B cell (primary cell): Measurements from ENCODE around the gene TMEM221. TPM values are rescaled to one million over a fixed set of nuclear protein-coding genes. Genes with fewer than 3 reads are reported as not detected.

Experiments used
- ATAC-seq: fragments of 200-7000 bp; cut with Tn5 transposase; one replicate; pipeline ENCODE4 v1.10.0; 2021; ENCODE audit warnings: low read depth, mild to moderate bottlenecking, moderate number of reproducible peaks, moderate library complexity
- CTCF ChIA-PET: fragments of 350-600 bp; sonication (Branson Sonifier 250); formaldehyde crosslinking; loops from one replicate; lab custom pipeline; 2021; ENCODE audit warnings: antibody characterized with exemption, inconsistent platforms; lab: Charles Lee
- POLR2A ChIA-PET: fragments of 350-600 bp; sonication (Branson Sonifier 250); formaldehyde crosslinking; loops from one replicate; lab custom pipeline; 2021; ENCODE audit warnings: antibody characterized with exemption; lab: Charles Lee
- DNase-seq: peaks from one replicate; pipeline ENCODE4 v3.0.0; 2013
- H2AFZ ChIP-seq: 2 replicates; pipeline ENCODE4 v1.6.1; 2012; ENCODE audit warnings: mild to moderate bottlenecking, low read depth, low read length; ENCODE audit not compliant: insufficient read depth, poor library complexity, severe bottlenecking
- H3K27ac ChIP-seq, 2 donors: 1 replicate in 1 of 2; 2 replicates in 1 of 2; pipeline ENCODE4 v1.5.1; 2012 to 2013; ENCODE audit warnings: low read length in 2 of 2, mild to moderate bottlenecking in 2 of 2, moderate library complexity in 1 of 2
- H3K27me3 ChIP-seq, 4 experiments: fragments of 200-600 bp in 1 of 4; sonication (generic) in 1 of 4; replicated peaks in 1 of 4; 1 replicate in 2 of 4; 2 replicates in 2 of 4; pipeline versions ENCODE4 v1.6.1 to v1.7.0; 2013 to 2016; ENCODE audit warnings: low read length in 3 of 4, mild to moderate bottlenecking in 2 of 4, mixed read lengths in 1 of 4, moderate library complexity in 1 of 4; ENCODE audit not compliant: insufficient read depth in 4 of 4, control insufficient read depth in 3 of 4; ENCODE audit errors: control extremely low read depth in 1 of 4
- H3K36me3 ChIP-seq, 2 experiments: replicated peaks in 1 of 2; 1 replicate in 1 of 2; 2 replicates in 1 of 2; pipeline versions ENCODE4 v1.6.1 to v1.7.1; 2013; ENCODE audit warnings: low read length in 1 of 2; ENCODE audit not compliant: insufficient read depth in 2 of 2, control insufficient read depth in 1 of 2; ENCODE audit errors: control extremely low read depth in 1 of 2, extremely low read depth in 1 of 2
- H3K4me1 ChIP-seq, 2 donors: fragments of 200-600 bp in 1 of 2; sonication (generic) in 1 of 2; 1 replicate in 1 of 2; 2 replicates in 1 of 2; pipeline versions ENCODE4 v1.5.1 to v1.6.1; 2013 to 2017; ENCODE audit warnings: low read length in 2 of 2; ENCODE audit not compliant: control insufficient read depth in 2 of 2, insufficient read depth in 2 of 2
- H3K4me2 ChIP-seq: replicated peaks from 2 replicates; pipeline ENCODE3; 2012; ENCODE audit warnings: mild to moderate bottlenecking, low read depth, low read length; ENCODE audit not compliant: poor library complexity, severe bottlenecking
- H3K4me3 ChIP-seq, 5 experiments: fragments of 200-600 bp in 1 of 5; sonication (generic) in 1 of 5; 1 replicate in 3 of 5; 2 replicates in 2 of 5; pipeline versions ENCODE4 v1.5.1 to v1.7.0; 2011 to 2016; ENCODE audit warnings: low read length in 4 of 5, mild to moderate bottlenecking in 4 of 5, low read depth in 2 of 5, control low read depth in 1 of 5, moderate library complexity in 1 of 5; ENCODE audit not compliant: insufficient read depth in 1 of 5; ENCODE audit errors: control extremely low read depth in 1 of 5, extremely low read depth in 1 of 5
- H3K79me2 ChIP-seq: fragments of 200-600 bp; sonication (generic); one replicate; pipeline ENCODE4 v1.6.0; 2016; ENCODE audit warnings: low read length; ENCODE audit not compliant: control insufficient read depth, insufficient read depth
- H3K9ac ChIP-seq: fragments of 200-600 bp; sonication (generic); 2 replicates; pipeline ENCODE4 v1.6.1; 2017; ENCODE audit warnings: mild to moderate bottlenecking, low read length, moderate library complexity
- H3K9me3 ChIP-seq, 3 donors: one replicate each; pipeline versions ENCODE4 v1.6.1 to v1.7.1; 2013; ENCODE audit warnings: low read length in 2 of 3; ENCODE audit not compliant: control insufficient read depth in 2 of 3, insufficient read depth in 1 of 3; ENCODE audit errors: control extremely low read depth in 1 of 3
- H4K20me1 ChIP-seq: 2 replicates; pipeline ENCODE4 v1.6.0; 2012; ENCODE audit warnings: mild to moderate bottlenecking, low read length; ENCODE audit not compliant: insufficient read depth, control insufficient read depth, poor library complexity, severe bottlenecking
- H3K27ac Mint-ChIP-seq: one replicate; pipeline ENCODE4 v1.8.0; 2021; ENCODE audit warnings: mixed read lengths
- H3K27me3 Mint-ChIP-seq: one replicate; pipeline ENCODE4 v1.8.0; 2021; ENCODE audit warnings: mixed read lengths
- H3K4me1 Mint-ChIP-seq: one replicate; pipeline ENCODE4 v1.8.0; 2021; ENCODE audit warnings: mixed read lengths
- H3K4me3 Mint-ChIP-seq: one replicate; pipeline ENCODE4 v1.8.0; 2021; ENCODE audit warnings: mixed read lengths
- H3K9me3 Mint-ChIP-seq: one replicate; pipeline ENCODE4 v1.8.0; 2022; ENCODE audit warnings: mixed read lengths; ENCODE audit not compliant: insufficient read depth
- CTCF ChIP-seq: fragments of 200-600 bp; IDR thresholded peaks from one replicate; pipeline ENCODE4 v1.8.0; 2022; ENCODE audit warnings: antibody characterized with exemption, mild to moderate bottlenecking
- EZH2 ChIP-seq: IDR thresholded peaks from 2 replicates; pipeline ENCODE4 v1.6.1; 2012; ENCODE audit warnings: borderline replicate concordance, low read depth, mild to moderate bottlenecking, moderate library complexity, low read length; ENCODE audit not compliant: insufficient read depth, poor library complexity, severe bottlenecking
- WGBS: methylation state at CpG from one replicate; pipeline ENCODE4 v1.1.5; 2013; ENCODE audit warnings: missing lambda C conversion rate; ENCODE audit not compliant: insufficient coverage; 5-methylcytosine and 5-hydroxymethylcytosine counted together
- intact Hi-C: fragments of 100-400 bp; cut with micrococcal nuclease; formaldehyde crosslinking; loops from one replicate; pipeline ENCODE4 v1.10.0; 2022
- polyA plus RNA-seq: library from polyadenylated mRNA; depleted of rRNA; stranded (reverse); fragments of >200 nt; gene quantifications from 2 replicates; pipeline ENCODE4 v1.2.3, GENCODE V29; 2012
- total RNA-seq, 2 donors: library from RNA; stranded (reverse); fragments of 120-200 nt in 1 of 2; gene quantifications; 1 replicate in 1 of 2; 2 replicates in 1 of 2; pipeline versions ENCODE4 v1.2.3 to v1.2.4, GENCODE V29; 2013 to 2022

Gene TMEM221
- total and polyA plus RNA-seq, 2 donors (not counting 1 experiment from before 2014, with no cell fraction given), result not detected

GRCh38 chr19:17404621-17405249 is 43.7 kb downstream of the TMEM221 start:
- intact Hi-C loops, result loop anchor here (1.0 to 10.0 kb wide), 5 partner anchors 13 to 150 kb away; partner anchors contain the start of genes COLGALT1 and GTPBP3
- peak overlapping the region; percentile 93 for H3K9ac ChIP-seq
- H3K9me3 ChIP-seq, result no peaks in the 10 kb centered on the region
- H3K36me3 ChIP-seq, result peaks cover 0 to 11% of the 10 kb centered on the region in 2 experiments
- peaks cover 42% of the 10 kb centered on the region for H3K4me1 Mint-ChIP-seq
- H3K27me3 ChIP-seq, result no peaks in the 10 kb centered on the region
- POLR2A ChIA-PET, result interaction anchor here (0.5 to 1.4 kb wide), 6 partner anchors 13 to 1788 kb away, joined by 3 to 14 read pairs (median 4); partner anchors contain the start of genes DDA1 and MVB12A
- peak overlapping the region; percentile 98 for H3K4me2 ChIP-seq
- peaks cover 24% of the 10 kb centered on the region for H4K20me1 ChIP-seq
- ATAC-seq, result no peak
- H3K4me3 ChIP-seq, result peak overlapping the region; percentile 62 to 95 (median 75)
- H3K79me2 ChIP-seq, result peaks cover 46% of the 10 kb centered on the region
- DNase-seq, result no peak
- peak overlapping the region; percentile 88 for H2AFZ ChIP-seq
- H3K4me1 ChIP-seq, result peaks cover 26 to 45% of the 10 kb centered on the region in 2 donors
- 4% methylated on average over 4 of the region's 7 CpGs for WGBS
- no peaks in the 10 kb centered on the region for H3K27me3 Mint-ChIP-seq
- peak overlapping the region; percentile 85 for H3K4me3 Mint-ChIP-seq
- H3K27ac ChIP-seq, result peak overlapping the region; percentile 72 to 86
- CTCF ChIA-PET, result interaction anchor here (0.8 to 2.5 kb wide), 6 partner anchors 13 to 95 kb away, joined by 3 to 10 read pairs (median 4); partner anchors contain the start of genes DDA1 and MVB12A
- TF ChIP-seq EZH2 (no peak), CTCF (no peak)
- H3K27ac Mint-ChIP-seq, result peak overlapping the region; percentile 86
- no peaks in the 10 kb centered on the region for H3K9me3 Mint-ChIP-seq

- peaks cover 26 to 45% of the 10 kb centered on the region in 2 donors for H3K4me1 ChIP-seq
- peak overlapping the region; percentile 85 for H3K4me3 Mint-ChIP-seq
- no peaks in the 10 kb centered on the region for H3K27me3 Mint-ChIP-seq
- ChIA-PET POLR2A (interaction anchor here (0.6 to 0.9 kb wide), 3 partner anchors 16 to 316 kb away, joined by 3 to 7 read pairs (median 4); partner anchors contain the start of genes MAP1S and MVB12A), CTCF (interaction anchor here (0.7 kb wide), 2 partner anchors 11 to 592 kb away, joined by 4 read pairs; no protein-coding TSS in a partner anchor)
- peak overlapping the region; percentile 10 to 86 for H3K27ac ChIP-seq
- H2AFZ ChIP-seq, result no peak overlapping the region
- H3K79me2 ChIP-seq, result peaks cover 38% of the 10 kb centered on the region
- DNase-seq (no peak), ATAC-seq (no peak)
- peak overlapping the region; percentile 93 for H3K9ac ChIP-seq
- H3K27me3 ChIP-seq, result no peaks in the 10 kb centered on the region
- H3K9me3 Mint-ChIP-seq, result no peaks in the 10 kb centered on the region
- TF ChIP-seq CTCF, result no peak
- no peak for TF ChIP-seq EZH2
- H3K36me3 ChIP-seq, result peaks cover 0 to 11% of the 10 kb centered on the region in 2 experiments
- 100% methylated on average over 1 of the region's 6 CpGs for WGBS
- H3K4me3 ChIP-seq, result peak overlapping the region in 4 of 5 experiments; percentile 62 to 95 (median 78)
- H3K4me1 Mint-ChIP-seq, result peaks cover 42% of the 10 kb centered on the region
- no peaks in the 10 kb centered on the region for H3K9me3 ChIP-seq
- peaks cover 24% of the 10 kb centered on the region for H4K20me1 ChIP-seq
- H3K4me2 ChIP-seq, result peak overlapping the region; percentile 98
- peak overlapping the region; percentile 50 for H3K27ac Mint-ChIP-seq
- intact Hi-C loops, result loop anchor here (10.0 kb wide), 1 partner anchor 151 kb away; the partner anchor contains the start of gene COLGALT1
Measured at GRCh38 chr19:17404015-17404414, 44.5 kb downstream of the TMEM221 start.
